ENCODE data around the gene NEUROG1. TPM values are rescaled to one million over a fixed set of nuclear protein-coding genes. Genes with fewer than 3 reads are reported as not detected.

The NEUROG1 gene, protein sequence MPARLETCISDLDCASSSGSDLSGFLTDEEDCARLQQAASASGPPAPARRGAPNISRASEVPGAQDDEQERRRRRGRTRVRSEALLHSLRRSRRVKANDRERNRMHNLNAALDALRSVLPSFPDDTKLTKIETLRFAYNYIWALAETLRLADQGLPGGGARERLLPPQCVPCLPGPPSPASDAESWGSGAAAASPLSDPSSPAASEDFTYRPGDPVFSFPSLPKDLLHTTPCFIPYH
- not detected in 2 replicates for total RNA-seq

DNA sequence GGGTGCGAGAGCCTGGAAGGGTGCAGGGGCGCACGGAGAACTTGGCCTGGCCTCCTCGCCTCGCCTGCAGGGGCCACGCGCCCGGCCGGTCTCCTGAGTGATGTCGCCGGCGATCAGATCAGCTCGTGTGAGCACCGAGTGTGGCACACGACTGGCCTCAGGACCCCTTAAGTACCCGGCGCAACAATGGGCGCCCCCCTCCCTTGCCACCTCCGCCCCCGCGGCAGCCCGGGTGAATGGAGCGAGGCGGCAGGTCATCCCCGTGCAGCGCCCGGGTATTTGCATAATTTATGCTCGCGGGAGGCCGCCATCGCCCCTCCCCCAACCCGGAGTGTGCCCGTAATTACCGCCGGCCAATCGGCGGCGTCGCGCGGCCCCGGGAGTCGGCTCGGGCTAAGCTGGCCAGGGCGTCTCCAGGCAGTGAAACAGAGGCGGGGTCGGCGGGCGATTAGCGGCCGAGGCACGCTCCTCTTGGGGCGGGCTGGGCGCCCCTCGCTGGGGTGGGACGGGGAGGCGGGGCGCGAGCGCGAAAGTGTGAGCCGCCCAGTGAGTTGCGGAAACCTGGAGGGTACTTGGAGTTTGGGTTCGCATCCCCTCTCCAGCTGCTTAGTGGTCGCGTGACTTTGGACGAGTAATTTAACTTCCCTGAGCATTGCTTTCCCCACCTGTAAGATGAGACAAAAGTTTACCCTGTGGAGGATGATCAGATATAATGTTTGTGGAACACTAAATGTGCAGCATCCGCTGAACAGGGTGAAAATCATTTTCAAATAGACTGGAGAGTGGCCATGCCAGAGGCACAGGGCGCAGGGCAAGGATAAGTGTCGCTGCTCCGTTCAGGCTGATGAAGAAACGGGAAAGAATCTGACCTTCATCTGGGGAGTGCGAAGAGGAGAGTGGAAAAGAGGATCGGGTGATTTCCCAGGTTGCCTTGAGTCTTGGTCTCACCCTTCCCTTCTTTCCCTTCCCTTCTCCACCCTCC, at the start of gene NEUROG1:
Gene NEUROG1 (minus strand): TSS at position 145 of the 982 bp plus-strand sequence. CDS start 274 bp downstream, outside the sequence.

DNA sequence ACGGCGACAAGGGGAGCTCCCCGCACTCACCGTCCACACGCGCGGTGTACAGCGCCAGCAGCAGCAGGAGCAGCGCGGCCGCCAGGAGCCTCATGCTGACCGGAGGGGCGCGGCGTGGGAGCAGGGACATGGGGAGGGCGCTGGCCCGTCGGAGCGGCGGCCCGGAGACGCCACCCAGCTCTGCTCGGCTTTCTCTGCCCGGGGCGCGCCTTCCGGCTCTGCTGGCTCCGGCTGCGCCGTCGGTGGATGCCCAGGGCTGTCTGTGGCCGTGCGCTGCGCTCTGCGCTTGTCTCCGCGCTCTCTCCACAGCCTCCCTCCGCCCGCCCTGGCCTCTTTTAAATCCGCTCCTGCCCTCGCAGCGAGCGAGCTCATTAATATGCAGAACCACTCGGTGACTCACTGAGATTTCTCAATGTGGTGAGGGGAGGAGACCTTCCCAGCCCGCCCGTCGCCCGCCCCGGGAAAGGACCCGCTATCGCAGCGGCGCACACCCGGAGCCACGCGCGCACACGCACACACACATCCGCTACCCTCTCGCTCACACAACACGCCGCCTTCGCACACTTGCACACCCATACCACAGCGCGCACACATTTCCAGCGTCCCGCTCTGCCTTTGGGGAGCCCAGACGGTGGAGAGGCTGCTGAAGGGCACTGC, 43.0 kb upstream of the NEUROG1 start, which contains the start of gene CXCL14:
Gene CXCL14 (minus strand): TSS at position 307 of the 657 bp plus-strand sequence. CDS start 213 bp downstream, at position 94.

Other genes with a start within 250 kb of the NEUROG1 start
- gene MACROH2A1, start 136.7 kb downstream of the NEUROG1 start, total RNA-seq: 225 and 253 TPM in 2 replicates
- not detected in 2 replicates for gene DCANP1, start 88.6 kb downstream of the NEUROG1 start, total RNA-seq
- gene TIFAB, start 83.6 kb downstream of the NEUROG1 start, total RNA-seq: under 0.01 TPM in 1 of 2 replicates, not detected in the other
- 0.22 and 0.37 TPM in 2 replicates for gene CXCL14, start 43.0 kb upstream of the NEUROG1 start, total RNA-seq